ENCODE data around the gene GON4L.
"Not testable (repeated sequence)": the region's sequence is repeated elsewhere in the genome, so short reads cannot be mapped to it uniquely, and the experiment has no call there.

GON4L gene

GRCh38 chr1:155747586-155747985 is 109.4 kb downstream of the GON4L start:
- not testable (repeated sequence) for DNase-seq

- DNase-seq, result peak; percentile 10 to 95 (median 86)
Measured at GRCh38 chr1:155745284-155746228, 111.5 kb downstream of the GON4L start.

GRCh38 chr1:155744711-155745283 is 112.2 kb downstream of the GON4L start:
- no peak for DNase-seq

- DNase-seq, result no peak
Measured at GRCh38 chr1:155741908-155742307, 115.1 kb downstream of the GON4L start.

- no peak for DNase-seq
Measured at GRCh38 chr1:155740995-155741394, 116.0 kb downstream of the GON4L start.

GRCh38 chr1:155729031-155729898 is 127.7 kb downstream of the GON4L start:
- peak in 33 of 51 donors; percentile 1 to 76 (median 32) for DNase-seq

- no peak for DNase-seq
Measured at GRCh38 chr1:155725142-155725541, 131.9 kb downstream of the GON4L start.

- DNase-seq, result no peak
Measured at GRCh38 chr1:155719703-155720102, 137.3 kb downstream of the GON4L start.

DNA sequence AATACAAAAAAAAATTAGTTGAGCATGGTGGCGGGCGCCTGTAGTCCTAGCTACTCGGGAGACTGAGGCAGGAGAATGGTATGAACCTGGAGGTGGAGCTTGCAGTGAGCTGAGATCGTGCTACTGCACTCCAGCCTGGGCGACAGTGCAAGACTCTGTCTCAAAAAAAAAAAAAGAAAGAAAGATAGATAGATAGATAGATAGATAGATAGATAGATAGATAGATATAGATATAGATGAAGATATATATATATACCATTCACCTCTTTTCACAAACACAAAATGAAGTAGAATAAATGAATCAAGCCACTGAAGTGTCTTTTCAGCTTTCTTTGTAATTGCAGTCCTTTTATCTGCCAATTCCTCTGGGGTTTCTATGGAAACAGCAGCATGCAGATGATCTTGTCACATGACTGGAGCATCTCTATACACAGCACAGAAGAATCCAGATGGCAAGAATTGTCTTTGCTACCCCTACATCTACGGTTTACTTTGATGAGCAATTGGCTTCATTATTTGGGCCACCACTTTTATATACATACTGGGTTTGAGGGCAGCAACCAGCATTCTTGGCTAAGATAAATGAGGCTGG is 138.4 kb downstream of the GON4L start:
- peak in 7 of 51 donors; percentile 1 to 48 (median 6) for DNase-seq

DNA sequence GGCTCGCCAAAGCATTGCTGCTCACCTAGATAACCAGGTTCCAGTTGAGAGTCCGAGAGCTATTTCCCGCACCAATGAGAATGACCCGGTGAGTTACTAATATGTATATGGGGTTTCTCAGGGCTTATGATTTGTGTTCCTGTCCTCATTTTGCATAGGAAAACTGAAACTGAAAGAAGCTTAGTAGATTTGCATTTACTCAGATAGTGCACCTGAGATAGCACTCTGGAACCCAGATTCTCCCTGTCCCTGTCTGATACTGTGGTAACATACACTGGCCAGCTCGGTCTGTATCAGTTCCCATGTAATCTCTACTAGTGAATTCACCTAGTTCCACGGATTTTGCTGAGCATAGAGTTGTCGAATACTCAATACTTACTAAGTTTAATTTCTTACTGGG is 140.0 kb downstream of the GON4L start:
- DNase-seq, result no peak

DNA sequence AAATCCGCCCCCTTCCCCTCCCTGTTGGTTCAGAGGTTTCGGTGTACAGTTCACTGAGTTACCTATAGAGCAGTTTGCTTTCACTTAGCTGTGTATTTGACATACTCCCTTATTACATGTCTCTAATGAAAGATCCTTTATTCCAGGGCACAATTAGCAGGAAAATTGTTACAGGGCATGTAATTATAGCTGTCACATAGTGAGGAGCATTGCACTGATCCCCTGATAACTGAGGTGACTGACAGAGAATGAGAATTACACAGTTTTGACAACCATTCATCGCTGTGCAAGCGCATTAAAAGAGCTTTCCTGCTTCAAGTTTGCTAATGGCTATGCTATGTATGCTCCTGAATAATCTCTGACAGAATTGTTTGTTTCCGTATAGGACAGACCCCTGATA is 141.2 kb downstream of the GON4L start:
- DNase-seq, result no peak

GRCh38 chr1:155715056-155715455 is 142.0 kb downstream of the GON4L start:
- DNase-seq, result not testable (repeated sequence)

- peak in 1 of 51 donors; percentile 21 for DNase-seq
Measured at GRCh38 chr1:155713075-155713474, 143.9 kb downstream of the GON4L start.

DNA sequence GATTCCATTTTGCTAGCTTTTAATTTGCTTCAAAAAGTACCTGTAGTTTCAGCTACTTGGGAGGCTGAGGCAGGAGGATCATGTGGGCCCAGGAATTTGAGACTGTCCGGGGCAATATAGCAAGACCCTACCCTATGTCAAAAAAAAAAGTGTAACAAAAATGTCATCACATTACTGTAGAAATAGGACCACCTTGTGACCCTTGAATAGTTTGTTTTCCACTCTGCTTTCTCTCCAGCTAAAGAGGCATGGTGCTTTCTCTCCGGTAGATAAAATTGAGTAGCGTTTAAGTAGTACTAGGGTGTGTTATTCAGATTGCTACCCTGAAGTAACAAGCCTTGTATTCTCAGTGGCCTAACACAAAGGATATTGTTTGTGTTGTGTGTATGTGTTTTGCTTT is 144.4 kb downstream of the GON4L start:
- DNase-seq, result peak in 1 of 51 donors; percentile 21

- DNase-seq, result not testable (repeated sequence)
Measured at GRCh38 chr1:155711457-155711856, 145.6 kb downstream of the GON4L start.

DNA sequence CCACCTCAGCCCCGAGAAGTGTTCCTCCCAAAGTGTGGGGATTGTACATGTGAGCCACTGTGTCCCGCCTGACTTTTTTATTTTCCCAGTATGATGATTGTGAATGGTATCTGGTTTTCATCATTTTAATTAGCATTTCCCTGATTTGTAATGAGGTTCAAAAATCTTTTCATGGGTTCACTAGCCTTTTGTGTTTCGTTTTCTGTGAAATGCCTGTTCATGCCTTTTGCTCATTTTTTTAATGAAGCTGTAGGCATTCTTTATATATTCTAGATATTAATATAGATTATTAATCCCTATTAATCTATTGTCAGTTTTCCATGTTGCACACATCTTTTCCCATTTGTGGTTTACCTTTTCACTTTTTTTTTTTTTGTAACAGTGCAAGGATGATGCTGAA is 147.6 kb downstream of the GON4L start:
- no peak for DNase-seq

- no peak for DNase-seq
Measured at GRCh38 chr1:155706139-155706538, 150.9 kb downstream of the GON4L start.

DNA sequence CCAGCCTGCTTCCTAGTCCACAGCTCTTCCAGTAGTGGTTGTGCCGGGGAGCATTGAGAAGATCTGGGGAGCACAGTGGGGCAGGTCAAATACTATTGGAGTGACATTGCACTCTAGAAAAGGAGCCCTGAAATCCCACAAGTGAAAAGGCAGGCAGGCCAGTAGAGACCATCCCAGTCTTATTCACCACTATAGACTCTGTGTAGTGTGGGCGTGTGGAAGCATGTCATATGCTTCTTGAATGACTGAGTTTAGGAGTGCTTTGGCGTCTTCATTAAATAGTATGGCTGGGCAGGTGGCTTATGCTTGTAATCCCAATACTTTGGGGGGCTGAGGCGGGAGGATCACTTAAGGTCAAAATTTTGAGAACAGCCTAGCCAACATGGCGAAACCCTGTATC is 152.6 kb downstream of the GON4L start:
- not testable (repeated sequence) for DNase-seq

GRCh38 chr1:155703216-155703615 is 153.8 kb downstream of the GON4L start:
- no peak for DNase-seq

- not testable (repeated sequence) for DNase-seq
Measured at GRCh38 chr1:155701675-155702074, 155.3 kb downstream of the GON4L start.
